ENCODE measurements around the gene FYB1.
"Not testable (repeated sequence)": the region's sequence is repeated elsewhere in the genome, so short reads cannot be mapped to it uniquely, and the experiment has no call there.

The FYB1 gene

DNA sequence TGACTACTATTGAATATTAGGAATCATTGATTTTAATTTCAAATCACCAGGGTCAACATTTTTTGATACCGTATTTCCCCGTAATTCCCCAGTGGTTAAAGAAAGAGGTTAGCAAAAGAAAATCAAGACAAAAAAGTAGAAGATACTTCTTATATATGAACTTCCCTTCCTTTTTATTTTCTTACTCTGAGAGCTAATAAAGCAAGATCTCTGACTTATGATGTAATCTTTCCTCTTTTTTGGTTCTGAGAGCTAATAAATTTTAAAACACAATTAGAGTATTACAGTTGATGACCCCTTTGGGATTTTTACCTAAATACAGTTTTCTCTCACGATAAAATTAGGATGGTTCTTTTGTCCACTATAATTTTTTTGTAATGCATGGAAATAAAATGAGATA, 9.2 kb upstream of the FYB1 start:
- H3K27me3 ChIP-seq (ENCODE audit: control insufficient read depth in 1 of 2, insufficient read depth in 2 of 2, low read length in 2 of 2) = no peaks in the 10 kb centered on the region
- H3K4me3 ChIP-seq (ENCODE audit: low read depth in 1 of 2, low read length in 2 of 2) = no peak overlapping the region
- peaks cover 0 to 13% of the 10 kb centered on the region in 2 donors for H3K4me1 ChIP-seq (ENCODE audit: control insufficient read depth in 1 of 2, insufficient read depth in 2 of 2, low read length in 2 of 2)
- H3K9ac ChIP-seq (ENCODE audit: low read depth in 1 of 2, low read length in 2 of 2) = no peak overlapping the region
- no peaks in the 10 kb centered on the region for H3K36me3 ChIP-seq (ENCODE audit: control insufficient read depth in 1 of 2, insufficient read depth in 2 of 2, low read length in 2 of 2)
- no peak overlapping the region for H3K27ac ChIP-seq (ENCODE audit: low read depth, low read length)
- no peaks in the 10 kb centered on the region for H3K9me3 ChIP-seq (ENCODE audit: control insufficient read depth in 1 of 2, low read length in 2 of 2)

GRCh38 chr5:39226558-39226957, 7.2 kb upstream of the FYB1 start:
- Histone ChIP-seq H3K27ac (ENCODE audit: low read depth, low read length) (no peak overlapping the region), H3K9me3 (ENCODE audit: control insufficient read depth in 1 of 2, low read length in 2 of 2) (no peaks in the 10 kb centered on the region), H3K36me3 (ENCODE audit: control insufficient read depth in 1 of 2, insufficient read depth in 2 of 2, low read length in 2 of 2) (no peaks in the 10 kb centered on the region), H3K9ac (ENCODE audit: low read depth in 1 of 2, low read length in 2 of 2) (no peak overlapping the region), H3K4me1 (ENCODE audit: control insufficient read depth in 1 of 2, insufficient read depth in 2 of 2, low read length in 2 of 2) (peaks cover 0 to 15% of the 10 kb centered on the region in 2 donors), H3K27me3 (ENCODE audit: control insufficient read depth in 1 of 2, insufficient read depth in 2 of 2, low read length in 2 of 2) (no peaks in the 10 kb centered on the region), H3K4me3 (ENCODE audit: low read depth in 1 of 2, low read length in 2 of 2) (no peak overlapping the region)

GRCh38 chr5:39226100-39226451, 6.7 kb upstream of the FYB1 start:
- no peaks in the 10 kb centered on the region for H3K9me3 ChIP-seq (ENCODE audit: control insufficient read depth in 1 of 2, low read length in 2 of 2)
- no peaks in the 10 kb centered on the region for H3K27me3 ChIP-seq (ENCODE audit: control insufficient read depth in 1 of 2, insufficient read depth in 2 of 2, low read length in 2 of 2)
- H3K4me1 ChIP-seq (ENCODE audit: control insufficient read depth in 1 of 2, insufficient read depth in 2 of 2, low read length in 2 of 2) = peaks cover 0 to 15% of the 10 kb centered on the region in 2 donors
- no peak overlapping the region for H3K9ac ChIP-seq (ENCODE audit: low read depth in 1 of 2, low read length in 2 of 2)
- no peak overlapping the region for H3K27ac ChIP-seq (ENCODE audit: low read depth, low read length)
- H3K4me3 ChIP-seq (ENCODE audit: low read depth in 1 of 2, low read length in 2 of 2) = no peak overlapping the region
- no peaks in the 10 kb centered on the region for H3K36me3 ChIP-seq (ENCODE audit: control insufficient read depth in 1 of 2, insufficient read depth in 2 of 2, low read length in 2 of 2)

DNA sequence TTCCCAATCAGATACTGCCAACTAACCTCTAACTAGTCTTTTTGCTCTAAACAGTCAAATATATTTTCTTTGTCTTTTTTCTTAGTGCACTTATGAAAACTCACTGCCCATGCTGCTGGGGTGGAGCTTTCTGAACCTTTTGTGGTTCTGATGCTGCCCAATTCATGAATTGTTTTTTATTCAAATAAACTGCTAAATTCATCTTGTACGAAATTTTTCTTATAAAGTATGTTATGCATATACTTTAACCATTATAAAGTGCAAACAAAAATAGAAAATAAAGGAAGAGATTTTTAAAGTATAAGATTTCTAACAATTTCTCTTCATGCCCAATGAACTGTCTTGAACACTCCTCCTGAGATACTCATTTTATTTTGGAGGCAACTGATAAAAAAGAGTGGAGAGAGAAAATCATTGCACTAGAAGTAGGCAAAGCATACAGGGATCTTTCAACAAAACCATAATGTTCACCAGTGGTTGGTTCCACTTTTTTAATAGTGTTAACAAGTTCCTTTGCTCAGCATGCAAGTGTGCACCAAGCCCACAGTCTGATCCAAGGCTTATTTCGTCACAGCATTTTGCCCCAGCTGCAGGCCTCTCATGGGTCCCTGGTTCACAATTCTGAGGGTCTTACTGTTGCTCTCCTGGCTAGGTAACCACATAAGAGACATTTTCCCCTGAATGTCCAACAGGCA, 6.2 kb upstream of the FYB1 start:
- H3K4me1 ChIP-seq (ENCODE audit: control insufficient read depth in 1 of 2, insufficient read depth in 2 of 2, low read length in 2 of 2) = peaks cover 0 to 15% of the 10 kb centered on the region in 2 donors
- no peak overlapping the region for H3K9ac ChIP-seq (ENCODE audit: low read depth in 1 of 2, low read length in 2 of 2)
- no peak overlapping the region for H3K4me3 ChIP-seq (ENCODE audit: low read depth in 1 of 2, low read length in 2 of 2)
- no peak overlapping the region for H3K27ac ChIP-seq (ENCODE audit: low read depth, low read length)
- no peaks in the 10 kb centered on the region for H3K36me3 ChIP-seq (ENCODE audit: control insufficient read depth in 1 of 2, insufficient read depth in 2 of 2, low read length in 2 of 2)
- no peaks in the 10 kb centered on the region for H3K9me3 ChIP-seq (ENCODE audit: control insufficient read depth in 1 of 2, low read length in 2 of 2)
- H3K27me3 ChIP-seq (ENCODE audit: control insufficient read depth in 1 of 2, insufficient read depth in 2 of 2, low read length in 2 of 2) = no peaks in the 10 kb centered on the region

- Histone ChIP-seq H3K4me1 (ENCODE audit: control insufficient read depth in 1 of 2, insufficient read depth in 2 of 2, low read length in 2 of 2) (peaks cover 0 to 15% of the 10 kb centered on the region in 2 donors), H3K9me3 (ENCODE audit: control insufficient read depth in 1 of 2, low read length in 2 of 2) (no peaks in the 10 kb centered on the region), H3K27me3 (ENCODE audit: control insufficient read depth in 1 of 2, insufficient read depth in 2 of 2, low read length in 2 of 2) (no peaks in the 10 kb centered on the region), H3K9ac (ENCODE audit: low read depth in 1 of 2, low read length in 2 of 2) (no peak overlapping the region), H3K4me3 (ENCODE audit: low read depth in 1 of 2, low read length in 2 of 2) (no peak overlapping the region), H3K27ac (ENCODE audit: low read depth, low read length) (no peak overlapping the region), H3K36me3 (ENCODE audit: control insufficient read depth in 1 of 2, insufficient read depth in 2 of 2, low read length in 2 of 2) (no peaks in the 10 kb centered on the region)
Observed at GRCh38 chr5:39224196-39224761, 4.9 kb upstream of the FYB1 start.

- H3K27me3 ChIP-seq (ENCODE audit: control insufficient read depth in 1 of 2, insufficient read depth in 2 of 2, low read length in 2 of 2) = no peaks in the 10 kb centered on the region
- no peak overlapping the region for H3K27ac ChIP-seq (ENCODE audit: low read depth, low read length)
- no peaks in the 10 kb centered on the region for H3K36me3 ChIP-seq (ENCODE audit: control insufficient read depth in 1 of 2, insufficient read depth in 2 of 2, low read length in 2 of 2)
- H3K4me3 ChIP-seq (ENCODE audit: low read depth in 1 of 2, low read length in 2 of 2) = no peak overlapping the region
- H3K4me1 ChIP-seq (ENCODE audit: control insufficient read depth in 1 of 2, insufficient read depth in 2 of 2, low read length in 2 of 2) = peaks cover 0 to 15% of the 10 kb centered on the region in 2 donors
- no peaks in the 10 kb centered on the region for H3K9me3 ChIP-seq (ENCODE audit: control insufficient read depth in 1 of 2, low read length in 2 of 2)
- no peak overlapping the region for H3K9ac ChIP-seq (ENCODE audit: low read depth in 1 of 2, low read length in 2 of 2)
Observed at GRCh38 chr5:39223565-39224156, 4.3 kb upstream of the FYB1 start.

- H3K4me1 ChIP-seq (ENCODE audit: control insufficient read depth in 1 of 2, insufficient read depth in 2 of 2, low read length in 2 of 2) = peaks cover 0 to 14% of the 10 kb centered on the region in 2 donors
- not testable (repeated sequence) for H3K27me3 ChIP-seq (ENCODE audit: control insufficient read depth in 1 of 2, insufficient read depth in 2 of 2, low read length in 2 of 2); H3K27ac ChIP-seq (ENCODE audit: low read depth, low read length); H3K9me3 ChIP-seq (ENCODE audit: control insufficient read depth in 1 of 2, low read length in 2 of 2); H3K9ac ChIP-seq (ENCODE audit: low read depth in 1 of 2, low read length in 2 of 2); H3K36me3 ChIP-seq (ENCODE audit: control insufficient read depth in 1 of 2, insufficient read depth in 2 of 2, low read length in 2 of 2); H3K4me3 ChIP-seq (ENCODE audit: low read depth in 1 of 2, low read length in 2 of 2)
Observed at GRCh38 chr5:39221671-39222070, 2.3 kb upstream of the FYB1 start.

DNA sequence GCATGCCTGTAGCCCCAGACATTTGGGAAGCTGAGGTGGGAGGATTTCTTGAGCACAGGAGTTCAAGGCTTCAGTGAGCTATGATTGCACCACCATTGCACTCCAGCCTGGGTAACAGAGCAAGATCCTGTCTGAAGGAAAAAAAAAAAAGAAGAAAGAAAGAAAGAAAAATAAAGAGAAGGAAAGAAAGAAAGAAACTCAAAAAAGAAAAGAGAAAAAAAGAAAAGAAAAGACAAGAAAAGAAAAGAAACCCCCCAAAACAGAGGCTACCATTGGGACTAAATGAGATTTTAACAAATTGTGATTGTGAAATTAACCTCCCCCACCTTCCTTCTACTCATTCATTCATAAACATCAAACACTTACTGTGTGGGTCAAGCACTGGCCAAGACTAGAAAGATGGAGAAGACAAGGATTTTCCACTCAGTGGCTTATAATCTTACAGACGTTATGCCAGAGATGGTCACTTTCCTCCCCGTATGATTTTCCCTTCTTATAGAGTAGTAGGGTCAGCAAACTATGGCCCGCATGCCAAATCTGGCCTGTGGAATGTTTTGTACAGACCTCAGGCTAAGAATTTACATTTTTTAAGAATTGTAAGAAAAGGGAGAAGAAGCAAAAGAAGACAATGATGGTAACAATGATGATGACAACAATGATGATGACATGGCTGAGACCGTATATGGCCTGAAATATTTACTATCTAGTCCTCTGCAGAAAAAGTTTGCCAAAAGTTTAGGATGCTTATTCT, 1.1 kb upstream of the FYB1 start:
- H3K4me1 ChIP-seq (ENCODE audit: control insufficient read depth in 1 of 2, insufficient read depth in 2 of 2, low read length in 2 of 2) = peaks cover 0 to 13% of the 10 kb centered on the region in 2 donors
- no peaks in the 10 kb centered on the region for H3K27me3 ChIP-seq (ENCODE audit: control insufficient read depth in 1 of 2, insufficient read depth in 2 of 2, low read length in 2 of 2)
- no peak overlapping the region for H3K27ac ChIP-seq (ENCODE audit: low read depth, low read length)
- no peaks in the 10 kb centered on the region for H3K36me3 ChIP-seq (ENCODE audit: control insufficient read depth in 1 of 2, insufficient read depth in 2 of 2, low read length in 2 of 2)
- H3K4me3 ChIP-seq (ENCODE audit: low read depth in 1 of 2, low read length in 2 of 2) = no peak overlapping the region
- H3K9me3 ChIP-seq (ENCODE audit: control insufficient read depth in 1 of 2, low read length in 2 of 2) = no peaks in the 10 kb centered on the region
- no peak overlapping the region for H3K9ac ChIP-seq (ENCODE audit: low read depth in 1 of 2, low read length in 2 of 2)

GRCh38 chr5:39218482-39219402, 621 bp downstream of the FYB1 start:
- peaks cover 0 to 13% of the 10 kb centered on the region in 2 donors for H3K4me1 ChIP-seq (ENCODE audit: control insufficient read depth in 1 of 2, insufficient read depth in 2 of 2, low read length in 2 of 2)
- H3K27ac ChIP-seq (ENCODE audit: low read depth, low read length) = no peak overlapping the region
- peak overlapping the region in 1 of 2 donors; percentile 12 for H3K9ac ChIP-seq (ENCODE audit: low read depth in 1 of 2, low read length in 2 of 2)
- no peaks in the 10 kb centered on the region for H3K27me3 ChIP-seq (ENCODE audit: control insufficient read depth in 1 of 2, insufficient read depth in 2 of 2, low read length in 2 of 2)
- no peaks in the 10 kb centered on the region for H3K9me3 ChIP-seq (ENCODE audit: control insufficient read depth in 1 of 2, low read length in 2 of 2)
- H3K36me3 ChIP-seq (ENCODE audit: control insufficient read depth in 1 of 2, insufficient read depth in 2 of 2, low read length in 2 of 2) = no peaks in the 10 kb centered on the region
- peak overlapping the region; percentile 20 to 41 for H3K4me3 ChIP-seq (ENCODE audit: low read depth in 1 of 2, low read length in 2 of 2)
